B cell (primary cell): ENCODE results near the gene VENTX. TPM values are rescaled to one million over a fixed set of nuclear protein-coding genes. Genes with fewer than 3 reads are reported as not detected.

Experiments
- ATAC-seq: fragments of 200-7000 bp; cut with Tn5 transposase; one replicate; pipeline ENCODE4 v1.10.0; 2021; ENCODE audit warnings: low read depth, mild to moderate bottlenecking, moderate number of reproducible peaks, moderate library complexity
- CTCF ChIA-PET: fragments of 350-600 bp; sonication (Branson Sonifier 250); formaldehyde crosslinking; loops from one replicate; lab custom pipeline; 2021; ENCODE audit warnings: antibody characterized with exemption, inconsistent platforms; lab: Charles Lee
- POLR2A ChIA-PET: fragments of 350-600 bp; sonication (Branson Sonifier 250); formaldehyde crosslinking; loops from one replicate; lab custom pipeline; 2021; ENCODE audit warnings: antibody characterized with exemption; lab: Charles Lee
- DNase-seq: peaks from one replicate; pipeline ENCODE4 v3.0.0; 2013
- H2AFZ ChIP-seq: 2 replicates; pipeline ENCODE4 v1.6.1; 2012; ENCODE audit warnings: mild to moderate bottlenecking, low read depth, low read length; ENCODE audit not compliant: insufficient read depth, poor library complexity, severe bottlenecking
- H3K27ac ChIP-seq, 2 donors: 1 replicate in 1 of 2; 2 replicates in 1 of 2; pipeline ENCODE4 v1.5.1; 2012 to 2013; ENCODE audit warnings: low read length in 2 of 2, mild to moderate bottlenecking in 2 of 2, moderate library complexity in 1 of 2
- H3K27me3 ChIP-seq, 4 experiments: fragments of 200-600 bp in 1 of 4; sonication (generic) in 1 of 4; replicated peaks in 1 of 4; 1 replicate in 2 of 4; 2 replicates in 2 of 4; pipeline versions ENCODE4 v1.6.1 to v1.7.0; 2013 to 2016; ENCODE audit warnings: low read length in 3 of 4, mild to moderate bottlenecking in 2 of 4, mixed read lengths in 1 of 4, moderate library complexity in 1 of 4; ENCODE audit not compliant: insufficient read depth in 4 of 4, control insufficient read depth in 3 of 4; ENCODE audit errors: control extremely low read depth in 1 of 4
- H3K36me3 ChIP-seq, 2 experiments: replicated peaks in 1 of 2; 1 replicate in 1 of 2; 2 replicates in 1 of 2; pipeline versions ENCODE4 v1.6.1 to v1.7.1; 2013; ENCODE audit warnings: low read length in 1 of 2; ENCODE audit not compliant: insufficient read depth in 2 of 2, control insufficient read depth in 1 of 2; ENCODE audit errors: control extremely low read depth in 1 of 2, extremely low read depth in 1 of 2
- H3K4me1 ChIP-seq, 2 donors: fragments of 200-600 bp in 1 of 2; sonication (generic) in 1 of 2; 1 replicate in 1 of 2; 2 replicates in 1 of 2; pipeline versions ENCODE4 v1.5.1 to v1.6.1; 2013 to 2017; ENCODE audit warnings: low read length in 2 of 2; ENCODE audit not compliant: control insufficient read depth in 2 of 2, insufficient read depth in 2 of 2
- H3K4me2 ChIP-seq: replicated peaks from 2 replicates; pipeline ENCODE3; 2012; ENCODE audit warnings: mild to moderate bottlenecking, low read depth, low read length; ENCODE audit not compliant: poor library complexity, severe bottlenecking
- H3K4me3 ChIP-seq, 5 experiments: fragments of 200-600 bp in 1 of 5; sonication (generic) in 1 of 5; 1 replicate in 3 of 5; 2 replicates in 2 of 5; pipeline versions ENCODE4 v1.5.1 to v1.7.0; 2011 to 2016; ENCODE audit warnings: low read length in 4 of 5, mild to moderate bottlenecking in 4 of 5, low read depth in 2 of 5, control low read depth in 1 of 5, moderate library complexity in 1 of 5; ENCODE audit not compliant: insufficient read depth in 1 of 5; ENCODE audit errors: control extremely low read depth in 1 of 5, extremely low read depth in 1 of 5
- H3K79me2 ChIP-seq: fragments of 200-600 bp; sonication (generic); one replicate; pipeline ENCODE4 v1.6.0; 2016; ENCODE audit warnings: low read length; ENCODE audit not compliant: control insufficient read depth, insufficient read depth
- H3K9ac ChIP-seq: fragments of 200-600 bp; sonication (generic); 2 replicates; pipeline ENCODE4 v1.6.1; 2017; ENCODE audit warnings: mild to moderate bottlenecking, low read length, moderate library complexity
- H3K9me3 ChIP-seq, 3 donors: one replicate each; pipeline versions ENCODE4 v1.6.1 to v1.7.1; 2013; ENCODE audit warnings: low read length in 2 of 3; ENCODE audit not compliant: control insufficient read depth in 2 of 3, insufficient read depth in 1 of 3; ENCODE audit errors: control extremely low read depth in 1 of 3
- H4K20me1 ChIP-seq: 2 replicates; pipeline ENCODE4 v1.6.0; 2012; ENCODE audit warnings: mild to moderate bottlenecking, low read length; ENCODE audit not compliant: insufficient read depth, control insufficient read depth, poor library complexity, severe bottlenecking
- H3K27ac Mint-ChIP-seq: one replicate; pipeline ENCODE4 v1.8.0; 2021; ENCODE audit warnings: mixed read lengths
- H3K27me3 Mint-ChIP-seq: one replicate; pipeline ENCODE4 v1.8.0; 2021; ENCODE audit warnings: mixed read lengths
- H3K4me1 Mint-ChIP-seq: one replicate; pipeline ENCODE4 v1.8.0; 2021; ENCODE audit warnings: mixed read lengths
- H3K4me3 Mint-ChIP-seq: one replicate; pipeline ENCODE4 v1.8.0; 2021; ENCODE audit warnings: mixed read lengths
- H3K9me3 Mint-ChIP-seq: one replicate; pipeline ENCODE4 v1.8.0; 2022; ENCODE audit warnings: mixed read lengths; ENCODE audit not compliant: insufficient read depth
- EZH2 ChIP-seq: IDR thresholded peaks from 2 replicates; pipeline ENCODE4 v1.6.1; 2012; ENCODE audit warnings: borderline replicate concordance, low read depth, mild to moderate bottlenecking, moderate library complexity, low read length; ENCODE audit not compliant: insufficient read depth, poor library complexity, severe bottlenecking
- WGBS: methylation state at CpG from one replicate; pipeline ENCODE4 v1.1.5; 2013; ENCODE audit warnings: missing lambda C conversion rate; ENCODE audit not compliant: insufficient coverage; 5-methylcytosine and 5-hydroxymethylcytosine counted together
- intact Hi-C: fragments of 100-400 bp; cut with micrococcal nuclease; formaldehyde crosslinking; loops from one replicate; pipeline ENCODE4 v1.10.0; 2022
- polyA plus RNA-seq: library from polyadenylated mRNA; depleted of rRNA; stranded (reverse); fragments of >200 nt; gene quantifications from 2 replicates; pipeline ENCODE4 v1.2.3, GENCODE V29; 2012
- total RNA-seq, 2 donors: library from RNA; stranded (reverse); fragments of 120-200 nt in 1 of 2; gene quantifications; 1 replicate in 1 of 2; 2 replicates in 1 of 2; pipeline versions ENCODE4 v1.2.3 to v1.2.4, GENCODE V29; 2013 to 2022
- TF ChIP-seq, protein P1 (sequence below): fragments of 200-600 bp; IDR thresholded peaks from one replicate; pipeline ENCODE4 v1.8.0; 2022; ENCODE audit warnings: antibody characterized with exemption, mild to moderate bottlenecking

VENTX gene
- total and polyA plus RNA-seq, 2 donors (not counting 1 experiment from before 2014, with no cell fraction given) = 0.82 TPM; not detected in 1

DNA sequence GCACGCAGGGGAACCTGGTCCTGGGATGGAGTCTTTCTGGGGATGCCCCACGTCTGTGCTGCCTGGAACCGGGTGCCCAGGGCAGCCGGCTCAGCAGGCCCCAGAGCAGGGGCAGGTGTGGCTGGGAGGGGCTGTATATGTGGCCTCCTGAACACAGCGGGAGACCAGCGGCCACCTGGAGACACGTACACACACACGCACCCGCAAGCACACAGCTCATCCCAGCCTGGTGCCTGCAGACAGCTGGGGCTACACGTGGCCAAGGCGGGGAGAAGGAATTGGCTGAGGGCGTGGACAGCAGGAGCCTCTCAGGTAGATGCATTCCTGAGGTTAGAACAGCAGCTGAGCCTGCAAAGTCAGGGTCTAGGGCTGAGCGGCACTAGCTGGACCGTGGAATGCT lies 25.0 kb downstream of the VENTX start:
- peaks cover 52 to 69% of the 10 kb centered on the region in 2 donors for H3K4me1 ChIP-seq
- Mint-ChIP-seq H3K4me3 (peak overlapping the region; percentile 81), H3K27me3 (no peaks in the 10 kb centered on the region), H3K9me3 (no peaks in the 10 kb centered on the region), H3K27ac (peak overlapping the region; percentile 26), H3K4me1 (peaks cover 67% of the 10 kb centered on the region)
- H3K27ac ChIP-seq = no peak overlapping the region
- no peak for TF ChIP-seq EZH2
- TF ChIP-seq, protein P1, sequence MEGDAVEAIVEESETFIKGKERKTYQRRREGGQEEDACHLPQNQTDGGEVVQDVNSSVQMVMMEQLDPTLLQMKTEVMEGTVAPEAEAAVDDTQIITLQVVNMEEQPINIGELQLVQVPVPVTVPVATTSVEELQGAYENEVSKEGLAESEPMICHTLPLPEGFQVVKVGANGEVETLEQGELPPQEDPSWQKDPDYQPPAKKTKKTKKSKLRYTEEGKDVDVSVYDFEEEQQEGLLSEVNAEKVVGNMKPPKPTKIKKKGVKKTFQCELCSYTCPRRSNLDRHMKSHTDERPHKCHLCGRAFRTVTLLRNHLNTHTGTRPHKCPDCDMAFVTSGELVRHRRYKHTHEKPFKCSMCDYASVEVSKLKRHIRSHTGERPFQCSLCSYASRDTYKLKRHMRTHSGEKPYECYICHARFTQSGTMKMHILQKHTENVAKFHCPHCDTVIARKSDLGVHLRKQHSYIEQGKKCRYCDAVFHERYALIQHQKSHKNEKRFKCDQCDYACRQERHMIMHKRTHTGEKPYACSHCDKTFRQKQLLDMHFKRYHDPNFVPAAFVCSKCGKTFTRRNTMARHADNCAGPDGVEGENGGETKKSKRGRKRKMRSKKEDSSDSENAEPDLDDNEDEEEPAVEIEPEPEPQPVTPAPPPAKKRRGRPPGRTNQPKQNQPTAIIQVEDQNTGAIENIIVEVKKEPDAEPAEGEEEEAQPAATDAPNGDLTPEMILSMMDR = no peak
- ChIA-PET POLR2A (interaction anchor here (2.4 kb wide), 1 partner anchor 12 kb away, joined by 11 read pairs; no protein-coding TSS in a partner anchor), CTCF (interaction anchor here (1.0 to 8.9 kb wide), 3 partner anchors 12 to 52 kb away, joined by 3 to 80 read pairs (median 17); partner anchors contain the start of gene ADAM8)
- peak overlapping the region; percentile 73 for H3K4me2 ChIP-seq
- no peak overlapping the region for H2AFZ ChIP-seq
- intact Hi-C loops = loop anchor here (1.0 to 5.0 kb wide), 4 partner anchors 47 to 930 kb away; partner anchors contain the start of genes ECHS1 and LRRC27
- peaks cover 0 to 17% of the 10 kb centered on the region in 2 experiments for H3K36me3 ChIP-seq
- no peaks in the 10 kb centered on the region for H3K9me3 ChIP-seq
- H3K79me2 ChIP-seq = no peaks in the 10 kb centered on the region
- H4K20me1 ChIP-seq = no peaks in the 10 kb centered on the region
- no peak for ATAC-seq
- no peak overlapping the region for H3K9ac ChIP-seq
- no peaks in the 10 kb centered on the region for H3K27me3 ChIP-seq
- 90% methylated on average over 14 of the region's 14 CpGs for WGBS
- H3K4me3 ChIP-seq = peak overlapping the region in 1 of 5 experiments; percentile 34
- peak; percentile 46 for DNase-seq

DNA sequence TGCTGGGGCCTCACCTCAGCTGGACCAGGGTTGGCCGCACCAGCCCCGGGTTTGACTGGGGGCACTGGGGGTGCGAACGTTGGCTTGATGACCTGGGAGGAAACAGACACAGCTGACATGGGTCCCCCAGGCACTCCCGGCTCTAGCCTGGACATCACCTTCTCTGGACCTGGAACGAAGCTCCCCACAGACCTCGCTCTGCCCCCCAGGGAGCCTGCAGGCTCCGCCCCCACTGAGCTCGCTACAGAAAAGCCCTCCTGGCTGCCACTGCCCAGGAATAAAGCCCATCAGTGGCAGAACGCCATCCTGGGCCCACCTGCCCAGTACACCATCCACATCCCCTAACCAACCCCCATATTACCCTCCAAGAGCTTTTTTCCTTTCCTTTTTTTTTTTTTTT lies 26.0 kb downstream of the VENTX start:
- no peak overlapping the region for H3K27ac Mint-ChIP-seq
- intact Hi-C loops = loop anchor here (5.0 kb wide), 3 partner anchors 109 to 931 kb away; partner anchors contain the start of genes ECHS1 and LRRC27

More for the DNA sequence above, 26.0 kb downstream of the VENTX start:
- Histone ChIP-seq H3K4me3 (no peak overlapping the region), H3K9ac (no peak overlapping the region), H3K4me2 (no peak overlapping the region), H3K9me3 (no peaks in the 10 kb centered on the region), H3K36me3 (peaks cover 0 to 26% of the 10 kb centered on the region in 2 experiments), H2AFZ (no peak overlapping the region), H3K79me2 (no peaks in the 10 kb centered on the region), H3K27me3 (no peaks in the 10 kb centered on the region), H4K20me1 (peaks cover 5% of the 10 kb centered on the region), H3K4me1 (peaks cover 42 to 59% of the 10 kb centered on the region in 2 donors), H3K27ac (no peak overlapping the region)
- no peaks in the 10 kb centered on the region for H3K27me3 Mint-ChIP-seq
- no peaks in the 10 kb centered on the region for H3K9me3 Mint-ChIP-seq
- ATAC-seq (no peak), DNase-seq (no peak)
- H3K4me3 Mint-ChIP-seq = peak overlapping the region; percentile 19
- ChIA-PET CTCF (interaction anchor here (0.8 to 8.9 kb wide), 6 partner anchors 11 to 114 kb away, joined by 3 to 80 read pairs (median 4); partner anchors contain the start of gene ADAM8), POLR2A (interaction anchor here (0.6 to 2.4 kb wide), 3 partner anchors 11 to 17 kb away, joined by 3 to 11 read pairs (median 3); no protein-coding TSS in a partner anchor)
- TF ChIP-seq, protein P1 = no peak
- no peak for TF ChIP-seq EZH2
- WGBS = 98% methylated on average over 10 of the region's 10 CpGs
- peaks cover 59% of the 10 kb centered on the region for H3K4me1 Mint-ChIP-seq
